HepG2 (cell line): ENCODE data around the gene CYP19A1.

Experiments used
- AGO2 ChIP-seq: fragments of 200-400 bp; formaldehyde crosslinking; optimal IDR thresholded peaks from 2 replicates; pipeline ENCODE3; 2017; ENCODE audit warnings: mild to moderate bottlenecking, low read depth, low read length, moderate library complexity
- CHD4 ChIP-seq: fragments of 200-600 bp; sonication (generic); IDR thresholded peaks from 2 replicates; pipeline ENCODE4 v1.7.0; 2017; ENCODE audit warnings: mild to moderate bottlenecking, low read length, borderline replicate concordance
- CTCF ChIP-seq: sonication (generic); formaldehyde crosslinking; IDR thresholded peaks from 2 replicates; pipeline ENCODE4 v1.5.0; 2020; ENCODE audit warnings: mild to moderate bottlenecking, missing genetic modification reagents, moderate library complexity
- GABPA ChIP-seq, 2 experiments: IDR thresholded peaks; 2 replicates each; pipeline ENCODE4 v1.6.1; 2011 to 2016; ENCODE audit warnings: low read depth in 2 of 2, low read length in 1 of 2, missing biosample characterization in 1 of 2, missing genetic modification characterization in 1 of 2
- GFI1 ChIP-seq: sonication (generic); formaldehyde crosslinking; IDR thresholded peaks from 2 replicates; pipeline ENCODE4 v1.5.0; 2020; ENCODE audit warnings: missing genetic modification reagents, mild to moderate bottlenecking, borderline replicate concordance
- GTF2F1 ChIP-seq: fragments of 150-350 bp; IDR thresholded peaks from 2 replicates; pipeline ENCODE4 v1.6.1; 2014; ENCODE audit warnings: low read length
- KDM5B ChIP-seq: sonication (generic); formaldehyde crosslinking; IDR thresholded peaks from 2 replicates; pipeline ENCODE4 v1.4.0; 2020; ENCODE audit warnings: missing genetic modification reagents, mild to moderate bottlenecking, borderline replicate concordance
- MNT ChIP-seq: fragments of 450-650 bp; IDR thresholded peaks from 2 replicates; pipeline ENCODE4 v1.6.1; 2016
- TBP ChIP-seq: sonication (generic); formaldehyde crosslinking; IDR thresholded peaks from 2 replicates; pipeline ENCODE4 v1.5.0; 2020; ENCODE audit warnings: missing genetic modification reagents
- ZKSCAN1 ChIP-seq: fragments of 150-350 bp; IDR thresholded peaks from 2 replicates; pipeline ENCODE4 v1.6.1; 2014; ENCODE audit warnings: low read length
- ZNF407 ChIP-seq: sonication (generic); formaldehyde crosslinking; IDR thresholded peaks from one replicate; pipeline ENCODE4 v1.5.1; 2020; ENCODE audit warnings: mild to moderate bottlenecking, missing genetic modification reagents; ENCODE audit errors: not compliant biosample characterization
- ZNF766 ChIP-seq: sonication (generic); formaldehyde crosslinking; IDR thresholded peaks from 2 replicates; pipeline ENCODE4 v1.5.0; 2020; ENCODE audit warnings: missing genetic modification reagents, borderline replicate concordance
- ZUFSP ChIP-seq: sonication (generic); formaldehyde crosslinking; IDR thresholded peaks from 2 replicates; pipeline ENCODE4 v1.9.0; 2021; ENCODE audit warnings: missing genetic modification reagents, mild to moderate bottlenecking, borderline replicate concordance

- TF ChIP-seq CTCF (CRISPR knock-in tag): no peak
- no peak for TF ChIP-seq ZUFSP (CRISPR knock-in tag)
- TF ChIP-seq KDM5B (CRISPR knock-in tag): no peak
- no peak for TF ChIP-seq ZNF407
- TF ChIP-seq AGO2: no peak
- no peak for TF ChIP-seq TBP
- no peak for TF ChIP-seq MNT
- TF ChIP-seq CHD4: peak; percentile 82; the same call in 1 of the 2 replicates
- no peak for TF ChIP-seq GTF2F1
- TF ChIP-seq GABPA (IDR thresholded peaks at IDR 0.05; ENCODE audit: low read depth, low read length): no peak
- TF ChIP-seq GABPA (CRISPR knock-in tag; IDR thresholded peaks at IDR 0.05; ENCODE audit: low read depth): no peak
- TF ChIP-seq GFI1: no peak; the same call in 1 of the 2 replicates
- no peak for TF ChIP-seq ZKSCAN1
- TF ChIP-seq ZNF766 (CRISPR knock-in tag): no peak
Observed at GRCh38 chr15:51318382-51319150, 19.8 kb downstream of the CYP19A1 start.
